GM12878 (cell line): ENCODE measurements around the gene HOXC9. TPM values are rescaled to one million over a fixed set of nuclear protein-coding genes. Genes with fewer than 3 reads are reported as not detected.

Experiments used
- BCLAF1 ChIP-seq: fragments of 450-650 bp; IDR thresholded peaks from 2 replicates; pipeline ENCODE4 v1.6.1; 2017; ENCODE audit warnings: antibody characterized with exemption, mild to moderate bottlenecking, moderate library complexity
- BHLHE40 ChIP-seq, 2 experiments: fragments of 450-650 bp in 1 of 2; IDR thresholded peaks; 2 replicates each; pipeline ENCODE4 v1.6.1; 2011 to 2017; ENCODE audit warnings: low read depth in 2 of 2, borderline replicate concordance in 1 of 2, improper control_type of control experiment in 1 of 2, low read length in 1 of 2, mild to moderate bottlenecking in 1 of 2
- EED ChIP-seq: sonication (generic); IDR thresholded peaks from 2 replicates; pipeline ENCODE4 v1.6.1; 2016; ENCODE audit warnings: antibody characterized with exemption, low read depth
- EGR1 ChIP-seq, 2 experiments: IDR thresholded peaks; 1 replicate in 1 of 2; 2 replicates in 1 of 2; pipeline ENCODE4 v1.6.1; 2011 to 2012; ENCODE audit warnings: low read depth in 2 of 2, low read length in 2 of 2, borderline replicate concordance in 1 of 2, mild to moderate bottlenecking in 1 of 2, moderate library complexity in 1 of 2
- ESRRA ChIP-seq: IDR thresholded peaks from 2 replicates; pipeline ENCODE4 v1.6.1; 2012; ENCODE audit warnings: mild to moderate bottlenecking, low read length, improper control_type of control experiment
- GABPA ChIP-seq: IDR thresholded peaks from 2 replicates; pipeline ENCODE4 v1.6.1; 2014; ENCODE audit warnings: antibody characterized with exemption, low read depth, mild to moderate bottlenecking, inconsistent platforms
- GATAD2B ChIP-seq: fragments of 450-650 bp; conservative IDR thresholded peaks from 2 replicates; pipeline ENCODE4 v1.6.1; 2017; ENCODE audit warnings: low read depth, mild to moderate bottlenecking, moderate library complexity
- HDAC6 ChIP-seq: fragments of 200-600 bp; sonication (generic); IDR thresholded peaks from one replicate; pipeline ENCODE4 v1.8.0; 2017; ENCODE audit warnings: antibody characterized with exemption; ENCODE audit not compliant: unreplicated experiment
- JUNB ChIP-seq: IDR thresholded peaks from 2 replicates; pipeline ENCODE4 v1.6.1; 2016; ENCODE audit warnings: antibody characterized with exemption, mild to moderate bottlenecking
- JUND ChIP-seq: IDR thresholded peaks from 2 replicates; pipeline ENCODE4 v1.6.1; 2012; ENCODE audit warnings: low read depth, mild to moderate bottlenecking, low read length, improper control_type of control experiment, moderate library complexity
- LARP7 ChIP-seq: fragments of 450-650 bp; IDR thresholded peaks from 2 replicates; pipeline ENCODE4 v1.6.1; 2017; ENCODE audit warnings: mild to moderate bottlenecking
- MAX ChIP-seq: IDR thresholded peaks from 2 replicates; pipeline ENCODE4 v1.6.1; 2012; ENCODE audit warnings: low read depth, low read length, improper control_type of control experiment
- NBN ChIP-seq: fragments of 450-650 bp; IDR thresholded peaks from 2 replicates; pipeline ENCODE4 v1.6.1; 2016
- POU2F2 ChIP-seq: IDR thresholded peaks from 3 replicates; pipeline ENCODE4 v1.6.1; 2011; ENCODE audit warnings: low read depth, mild to moderate bottlenecking, low read length, borderline replicate concordance
- RB1 ChIP-seq: fragments of 450-650 bp; formaldehyde crosslinking; IDR thresholded peaks from 2 replicates; pipeline ENCODE4 v1.6.1; 2017; ENCODE audit warnings: mild to moderate bottlenecking, borderline replicate concordance
- RBBP5 ChIP-seq: fragments of 200-600 bp; sonication (generic); conservative IDR thresholded peaks from 2 replicates; pipeline ENCODE4 v1.6.1; 2016
- SUZ12 ChIP-seq: fragments of 200-600 bp; sonication (generic); IDR thresholded peaks from one replicate; pipeline ENCODE4 v1.6.1; 2018; ENCODE audit warnings: antibody characterized with exemption, mild to moderate bottlenecking; ENCODE audit not compliant: unreplicated experiment
- polyA plus RNA-seq, 11 experiments: library from polyadenylated mRNA; depleted of rRNA in 4 of 11; unstranded in 6 of 11; stranded (reverse) in 5 of 11; fragments of >200 nt; fragmentation: Nextera tagmentation in 4 of 11; fragmentation: Illumina TruSeq in 1 of 11; extraction: Ambion mirVana in 4 of 11; extraction: Trizol in 1 of 11; gene quantifications; 1 replicate in 1 of 11; 2 replicates in 10 of 11; pipeline versions ENCODE4 v1.2.1 to v1.2.3, GENCODE V29; 2011 to 2016; ENCODE audit warnings: inconsistent platforms in 2 of 11, missing spikeins in 2 of 11, low read depth in 1 of 11
- total RNA-seq, 4 experiments: library from RNA; depleted of rRNA in 3 of 4; stranded (reverse); fragments of >200 nt in 3 of 4; fragmentation: Illumina TruSeq in 1 of 4; extraction: Trizol in 1 of 4; gene quantifications; 2 replicates each; pipeline versions ENCODE4 v1.2.1 to v1.2.3, GENCODE V29; 2013 to 2021
- TF ChIP-seq, protein P1 (sequence below): IDR thresholded peaks from 2 replicates; pipeline ENCODE4 v1.6.1; 2011; ENCODE audit warnings: borderline replicate concordance, low read depth, mild to moderate bottlenecking, moderate library complexity, mixed read lengths, low read length; ENCODE audit not compliant: insufficient read depth; ENCODE audit errors: extremely low read length
- TF ChIP-seq, protein P2 (sequence below), 3 experiments: IDR thresholded peaks in 2 of 3; conservative IDR thresholded peaks in 1 of 3; 2 replicates each; pipeline ENCODE4 v1.5.1; 2011; ENCODE audit warnings: low read depth in 3 of 3, low read length in 3 of 3, mild to moderate bottlenecking in 3 of 3, control low read depth in 2 of 3, moderate library complexity in 2 of 3, inconsistent platforms in 1 of 3, mixed read lengths in 1 of 3; ENCODE audit not compliant: control insufficient read depth in 2 of 3, insufficient read depth in 1 of 3; ENCODE audit errors: extremely low read depth in 1 of 3
- TF ChIP-seq, protein P3 (sequence below): fragments of 450-650 bp; IDR thresholded peaks from 2 replicates; pipeline ENCODE4 v1.6.1; 2018; ENCODE audit warnings: mild to moderate bottlenecking, low read depth, moderate library complexity; ENCODE audit not compliant: partially characterized antibody

HOXC9 gene
- total and polyA plus RNA-seq, 10 of the 15 experiments (the other 5 are each of a cell fraction or from before 2014, with no cell fraction given), result not detected

- TF ChIP-seq MAX (peak; percentile 44; the same call in 1 of the 2 replicates), JUNB (no peak), EED (no peak), GATAD2B (no peak), SUZ12 (peak; percentile 82), ESRRA (no peak), JUND (0 out of 2 replicates have a peak, but pooled peaks have one; percentile 8), RBBP5 (no peak), NBN (0 out of 2 replicates have a peak, but pooled peaks have one; percentile 47), BCLAF1 (no peak), EGR1 (IDR thresholded peaks at IDR 0.05; ENCODE audit: borderline replicate concordance in 1 of 2, low read depth in 2 of 2, low read length in 2 of 2) (no peak), HDAC6 (no peak), BHLHE40 (IDR thresholded peaks at IDR 0.05; ENCODE audit: borderline replicate concordance in 1 of 2, low read depth in 2 of 2, low read length in 1 of 2) (peak in 1 of 2 experiments; percentile 37; a peak in 2 of 4 replicates), LARP7 (no peak), POU2F2 (no peak), GABPA (no peak), RB1 (no peak)
- TF ChIP-seq, protein P1, sequence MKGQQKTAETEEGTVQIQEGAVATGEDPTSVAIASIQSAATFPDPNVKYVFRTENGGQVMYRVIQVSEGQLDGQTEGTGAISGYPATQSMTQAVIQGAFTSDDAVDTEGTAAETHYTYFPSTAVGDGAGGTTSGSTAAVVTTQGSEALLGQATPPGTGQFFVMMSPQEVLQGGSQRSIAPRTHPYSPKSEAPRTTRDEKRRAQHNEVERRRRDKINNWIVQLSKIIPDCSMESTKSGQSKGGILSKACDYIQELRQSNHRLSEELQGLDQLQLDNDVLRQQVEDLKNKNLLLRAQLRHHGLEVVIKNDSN, result peak; percentile 60
- TF ChIP-seq, protein P2, sequence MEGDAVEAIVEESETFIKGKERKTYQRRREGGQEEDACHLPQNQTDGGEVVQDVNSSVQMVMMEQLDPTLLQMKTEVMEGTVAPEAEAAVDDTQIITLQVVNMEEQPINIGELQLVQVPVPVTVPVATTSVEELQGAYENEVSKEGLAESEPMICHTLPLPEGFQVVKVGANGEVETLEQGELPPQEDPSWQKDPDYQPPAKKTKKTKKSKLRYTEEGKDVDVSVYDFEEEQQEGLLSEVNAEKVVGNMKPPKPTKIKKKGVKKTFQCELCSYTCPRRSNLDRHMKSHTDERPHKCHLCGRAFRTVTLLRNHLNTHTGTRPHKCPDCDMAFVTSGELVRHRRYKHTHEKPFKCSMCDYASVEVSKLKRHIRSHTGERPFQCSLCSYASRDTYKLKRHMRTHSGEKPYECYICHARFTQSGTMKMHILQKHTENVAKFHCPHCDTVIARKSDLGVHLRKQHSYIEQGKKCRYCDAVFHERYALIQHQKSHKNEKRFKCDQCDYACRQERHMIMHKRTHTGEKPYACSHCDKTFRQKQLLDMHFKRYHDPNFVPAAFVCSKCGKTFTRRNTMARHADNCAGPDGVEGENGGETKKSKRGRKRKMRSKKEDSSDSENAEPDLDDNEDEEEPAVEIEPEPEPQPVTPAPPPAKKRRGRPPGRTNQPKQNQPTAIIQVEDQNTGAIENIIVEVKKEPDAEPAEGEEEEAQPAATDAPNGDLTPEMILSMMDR (IDR thresholded peaks at IDR 0.05 in 2 of 3, conservative IDR thresholded peaks at IDR 0.05 in 1 of 3; ENCODE audit: control insufficient read depth in 2 of 3, extremely low read depth in 1 of 3, insufficient read depth in 1 of 3, low read depth in 3 of 3, low read length in 3 of 3), result peak; percentile 67 to 93 (median 86)
- TF ChIP-seq, protein P3, sequence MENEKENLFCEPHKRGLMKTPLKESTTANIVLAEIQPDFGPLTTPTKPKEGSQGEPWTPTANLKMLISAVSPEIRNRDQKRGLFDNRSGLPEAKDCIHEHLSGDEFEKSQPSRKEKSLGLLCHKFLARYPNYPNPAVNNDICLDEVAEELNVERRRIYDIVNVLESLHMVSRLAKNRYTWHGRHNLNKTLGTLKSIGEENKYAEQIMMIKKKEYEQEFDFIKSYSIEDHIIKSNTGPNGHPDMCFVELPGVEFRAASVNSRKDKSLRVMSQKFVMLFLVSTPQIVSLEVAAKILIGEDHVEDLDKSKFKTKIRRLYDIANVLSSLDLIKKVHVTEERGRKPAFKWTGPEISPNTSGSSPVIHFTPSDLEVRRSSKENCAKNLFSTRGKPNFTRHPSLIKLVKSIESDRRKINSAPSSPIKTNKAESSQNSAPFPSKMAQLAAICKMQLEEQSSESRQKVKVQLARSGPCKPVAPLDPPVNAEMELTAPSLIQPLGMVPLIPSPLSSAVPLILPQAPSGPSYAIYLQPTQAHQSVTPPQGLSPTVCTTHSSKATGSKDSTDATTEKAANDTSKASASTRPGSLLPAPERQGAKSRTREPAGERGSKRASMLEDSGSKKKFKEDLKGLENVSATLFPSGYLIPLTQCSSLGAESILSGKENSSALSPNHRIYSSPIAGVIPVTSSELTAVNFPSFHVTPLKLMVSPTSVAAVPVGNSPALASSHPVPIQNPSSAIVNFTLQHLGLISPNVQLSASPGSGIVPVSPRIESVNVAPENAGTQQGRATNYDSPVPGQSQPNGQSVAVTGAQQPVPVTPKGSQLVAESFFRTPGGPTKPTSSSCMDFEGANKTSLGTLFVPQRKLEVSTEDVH, result no peak
Measured at GRCh38 chr12:53984901-53985691, 14.9 kb upstream of the HOXC9 start, which contains the start of gene HOXC10 (continued).
